Muscle layer of duodenum (tissue), 2 donors: Measurements from ENCODE around the gene AP5S1.

Source experiments
- H3K27ac ChIP-seq: one replicate; pipeline ENCODE4 v1.7.0; 2013; ENCODE audit warnings: mild to moderate bottlenecking, low read length
- H3K27me3 ChIP-seq: one replicate; pipeline ENCODE4 v1.7.0; 2013; ENCODE audit warnings: low read depth, mild to moderate bottlenecking, control low read depth, low read length
- H3K36me3 ChIP-seq, 2 donors: one replicate each; pipeline ENCODE4 v1.7.0; 2013; ENCODE audit warnings: low read length in 2 of 2, control low read depth in 1 of 2, mild to moderate bottlenecking in 1 of 2; ENCODE audit not compliant: insufficient read depth in 2 of 2, control insufficient read depth in 1 of 2
- H3K4me1 ChIP-seq, 2 donors: one replicate each; pipeline ENCODE4 v1.7.0; 2013; ENCODE audit warnings: low read length in 2 of 2, mild to moderate bottlenecking in 2 of 2, control low read depth in 1 of 2, moderate library complexity in 1 of 2; ENCODE audit not compliant: insufficient read depth in 2 of 2, control insufficient read depth in 1 of 2
- H3K4me3 ChIP-seq, 2 donors: one replicate each; pipeline ENCODE4 v1.7.0; 2013; ENCODE audit warnings: low read length in 2 of 2, low read depth in 1 of 2, mild to moderate bottlenecking in 1 of 2
- H3K9me3 ChIP-seq, 2 donors: one replicate each; pipeline ENCODE4 v1.7.0; 2013; ENCODE audit warnings: low read length in 2 of 2, control low read depth in 1 of 2, mild to moderate bottlenecking in 1 of 2; ENCODE audit not compliant: control insufficient read depth in 1 of 2
- donor health status: healthy.

The AP5S1 gene

DNA sequence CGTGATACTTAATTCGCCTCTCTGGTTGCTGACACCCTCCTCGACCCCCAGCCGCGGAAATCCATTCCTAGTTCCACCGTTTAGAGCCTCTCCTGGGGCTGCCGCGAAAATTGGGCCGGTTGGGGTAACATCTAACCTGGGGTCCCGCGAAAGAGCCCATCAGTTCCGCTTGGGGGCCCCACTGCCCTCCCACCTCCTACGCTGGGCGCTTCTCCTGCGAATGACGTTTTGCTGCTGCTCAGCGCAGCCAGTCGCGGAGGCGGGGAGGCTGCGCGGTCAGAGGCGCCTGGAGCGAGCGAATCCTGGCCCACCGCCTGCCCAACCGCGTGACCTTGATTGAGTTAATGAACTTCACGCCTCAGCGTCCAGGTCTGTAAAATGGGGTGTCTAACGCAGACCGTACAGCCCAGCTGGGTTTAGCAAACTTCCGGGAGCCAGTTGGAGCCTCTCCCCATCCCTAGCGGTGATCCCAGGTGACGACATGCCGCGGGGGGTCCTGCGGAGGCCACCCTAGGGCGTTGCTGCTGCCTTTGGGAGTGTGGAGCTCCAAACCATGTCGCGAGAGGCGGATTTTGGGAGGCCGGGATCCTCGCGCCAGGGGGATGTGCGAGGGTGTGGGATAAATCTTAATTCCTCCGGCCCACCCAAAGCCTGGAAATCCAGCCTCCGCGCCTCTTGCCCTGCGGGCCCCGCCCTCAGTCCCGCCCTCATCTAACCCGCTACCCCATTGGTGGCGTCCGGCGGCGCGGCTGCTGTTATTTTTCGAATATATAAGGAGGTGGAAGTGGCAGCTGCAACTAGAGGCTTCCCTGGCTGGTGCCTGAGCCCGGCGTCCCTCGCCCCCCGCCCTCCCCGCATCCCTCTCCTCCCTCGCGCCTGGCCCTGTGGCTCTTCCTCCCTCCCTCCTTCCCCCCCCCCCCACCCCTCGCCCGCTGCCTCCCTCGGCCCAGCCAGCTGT lies 24.6 kb upstream of the AP5S1 start, which contains the start of gene CDC25B:
Gene CDC25B, plus strand, starts transcription at position 800 of the 958 bp plus-strand sequence. CDS start 222 bp downstream, outside the sequence.
- Histone ChIP-seq H3K36me3 (peaks cover 0 to 11% of the 10 kb centered on the region in 2 donors), H3K27ac (peak within 1 kb of the TSS; percentile 96), H3K4me1 (peaks cover 20 to 49% of the 10 kb centered on the region in 2 donors), H3K4me3 (peak within 1 kb of the TSS; percentile 76 to 83), H3K27me3 (no peaks in the 10 kb centered on the region), H3K9me3 (no peaks in the 10 kb centered on the region)

- Histone ChIP-seq H3K27me3 (no peaks in the 10 kb centered on the region), H3K36me3 (peaks cover 6 to 19% of the 10 kb centered on the region in 2 donors), H3K4me1 (peaks cover 20 to 49% of the 10 kb centered on the region in 2 donors), H3K4me3 (peak overlapping the region; percentile 51 to 76), H3K9me3 (no peaks in the 10 kb centered on the region), H3K27ac (peak overlapping the region; percentile 86)
Observed at GRCh38 chr20:3796477-3797225, 23.7 kb upstream of the AP5S1 start.

- no peaks in the 10 kb centered on the region for H3K9me3 ChIP-seq
- peak overlapping the region; percentile 86 for H3K27ac ChIP-seq
- no peaks in the 10 kb centered on the region for H3K27me3 ChIP-seq
- H3K36me3 ChIP-seq, result peaks cover 9 to 25% of the 10 kb centered on the region in 2 donors
- H3K4me1 ChIP-seq, result peaks cover 20 to 49% of the 10 kb centered on the region in 2 donors
- H3K4me3 ChIP-seq, result peak overlapping the region; percentile 51 to 76
Observed at GRCh38 chr20:3797226-3797545, 23.2 kb upstream of the AP5S1 start.

DNA sequence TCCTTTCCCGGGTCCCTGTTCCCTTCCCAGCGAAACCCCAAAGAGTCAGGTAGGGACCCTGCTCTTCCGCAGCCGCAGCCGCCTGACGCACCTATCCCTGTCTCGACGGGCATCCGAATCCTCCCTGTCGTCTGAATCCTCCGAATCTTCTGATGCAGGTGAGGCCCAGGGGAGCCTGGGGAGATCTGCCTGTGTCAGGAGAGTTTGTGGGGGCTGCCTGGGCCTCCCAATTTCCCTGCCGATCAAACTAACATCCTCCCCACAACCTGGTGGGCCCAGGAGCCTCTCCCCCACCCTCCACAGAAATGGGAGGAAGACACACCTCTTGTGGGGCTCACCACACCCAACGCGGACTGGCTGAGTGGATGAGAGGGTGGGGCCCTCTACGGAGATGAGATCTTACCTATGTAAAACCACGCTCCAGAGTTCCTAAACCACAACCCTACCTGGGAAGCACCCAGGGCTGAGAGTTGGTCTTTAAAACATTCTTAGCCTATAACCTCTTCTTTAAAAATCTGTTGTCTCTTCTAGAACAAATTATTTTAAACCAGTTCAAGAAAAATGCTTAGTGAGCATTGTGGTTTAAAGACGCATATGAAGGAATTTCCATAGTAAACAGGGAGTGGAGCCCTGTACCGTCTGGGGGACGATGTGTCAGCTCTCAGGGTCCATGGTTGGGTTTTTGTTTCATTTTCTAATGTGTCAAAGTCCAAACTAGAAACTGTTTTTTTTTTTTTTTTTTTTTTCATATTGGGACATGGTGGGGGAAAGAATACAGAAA lies 22.6 kb upstream of the AP5S1 start:
- Histone ChIP-seq H3K9me3 (no peaks in the 10 kb centered on the region), H3K27ac (peak overlapping the region; percentile 86), H3K4me3 (peak overlapping the region; percentile 51 to 76), H3K36me3 (peaks cover 14 to 31% of the 10 kb centered on the region in 2 donors), H3K27me3 (no peaks in the 10 kb centered on the region), H3K4me1 (peaks cover 20 to 49% of the 10 kb centered on the region in 2 donors)

DNA sequence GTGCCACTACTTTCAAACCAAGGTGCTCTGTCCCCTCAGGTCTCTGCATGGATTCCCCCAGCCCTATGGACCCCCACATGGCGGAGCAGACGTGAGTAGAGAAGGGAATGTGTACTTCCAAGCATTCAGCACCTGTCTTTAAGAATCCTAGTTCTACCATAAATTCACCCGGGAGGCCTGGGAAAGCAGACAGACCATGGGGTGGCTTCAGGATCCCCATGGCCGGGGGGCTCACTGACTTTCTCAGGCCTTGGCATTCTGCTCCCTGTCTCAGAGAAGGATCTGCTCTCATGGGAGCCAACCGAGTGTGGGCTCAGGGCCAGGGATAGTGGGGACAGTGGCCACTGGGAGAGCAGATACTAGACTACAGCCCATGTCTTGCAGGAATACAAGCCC lies 22.0 kb upstream of the AP5S1 start:
- Histone ChIP-seq H3K4me3 (peak overlapping the region in 1 of 2 donors; percentile 51), H3K36me3 (peaks cover 17 to 37% of the 10 kb centered on the region in 2 donors), H3K9me3 (no peaks in the 10 kb centered on the region), H3K27me3 (no peaks in the 10 kb centered on the region), H3K27ac (peak overlapping the region; percentile 86), H3K4me1 (peaks cover 20 to 49% of the 10 kb centered on the region in 2 donors)

GRCh38 chr20:3798908-3799248 lies 21.5 kb upstream of the AP5S1 start:
- no peaks in the 10 kb centered on the region for H3K9me3 ChIP-seq
- no peak overlapping the region for H3K27ac ChIP-seq
- no peaks in the 10 kb centered on the region for H3K27me3 ChIP-seq
- H3K4me1 ChIP-seq, result peaks cover 20 to 49% of the 10 kb centered on the region in 2 donors
- H3K4me3 ChIP-seq, result no peak overlapping the region
- H3K36me3 ChIP-seq, result peaks cover 20 to 42% of the 10 kb centered on the region in 2 donors

DNA sequence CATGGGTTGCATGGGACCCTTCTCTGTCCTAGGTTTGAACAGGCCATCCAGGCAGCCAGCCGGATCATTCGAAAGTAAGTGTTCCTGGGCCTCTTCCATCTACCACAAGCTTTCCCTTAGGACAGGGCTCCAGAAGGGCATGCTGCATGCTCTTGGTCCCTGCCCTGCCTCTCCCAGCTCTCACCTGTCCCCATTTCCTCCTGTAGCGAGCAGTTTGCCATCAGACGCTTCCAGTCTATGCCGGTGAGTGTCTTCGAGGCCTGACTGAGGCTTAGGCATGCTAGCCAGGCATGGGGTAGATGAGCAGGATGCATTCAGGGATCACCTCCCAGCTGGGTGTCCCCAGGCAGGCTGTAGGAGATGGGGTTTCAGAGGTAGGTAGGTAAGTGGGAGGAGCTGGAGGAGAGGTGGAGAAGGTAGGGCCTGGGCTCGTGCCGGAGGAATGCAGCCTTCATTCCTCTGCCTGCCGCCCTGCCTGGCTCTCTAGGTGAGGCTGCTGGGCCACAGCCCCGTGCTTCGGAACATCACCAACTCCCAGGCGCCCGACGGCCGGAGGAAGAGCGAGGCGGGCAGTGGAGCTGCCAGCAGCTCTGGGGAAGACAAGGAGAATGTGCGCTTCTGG lies 20.0 kb upstream of the AP5S1 start:
- no peak overlapping the region for H3K4me3 ChIP-seq
- peaks cover 31 to 47% of the 10 kb centered on the region in 2 donors for H3K36me3 ChIP-seq
- no peaks in the 10 kb centered on the region for H3K9me3 ChIP-seq
- H3K4me1 ChIP-seq, result peaks cover 22 to 40% of the 10 kb centered on the region in 2 donors
- H3K27ac ChIP-seq, result no peak overlapping the region
- H3K27me3 ChIP-seq, result no peaks in the 10 kb centered on the region

- Histone ChIP-seq H3K27me3 (no peaks in the 10 kb centered on the region), H3K36me3 (peaks cover 34 to 45% of the 10 kb centered on the region in 2 donors), H3K4me3 (no peak overlapping the region), H3K9me3 (no peaks in the 10 kb centered on the region), H3K4me1 (peaks cover 26 to 44% of the 10 kb centered on the region in 2 donors), H3K27ac (no peak overlapping the region)
Observed at GRCh38 chr20:3800878-3801260, 19.5 kb upstream of the AP5S1 start.

- Histone ChIP-seq H3K4me1 (peaks cover 26 to 48% of the 10 kb centered on the region in 2 donors), H3K27me3 (no peaks in the 10 kb centered on the region), H3K27ac (no peak overlapping the region), H3K4me3 (no peak overlapping the region), H3K36me3 (peaks cover 34 to 44% of the 10 kb centered on the region in 2 donors), H3K9me3 (no peaks in the 10 kb centered on the region)
Observed at GRCh38 chr20:3801299-3801698, 19.0 kb upstream of the AP5S1 start.

GRCh38 chr20:3801846-3802245 lies 18.5 kb upstream of the AP5S1 start:
- H3K27ac ChIP-seq, result no peak overlapping the region

More at GRCh38 chr20:3801846-3802245, 18.5 kb upstream of the AP5S1 start:
- H3K36me3 ChIP-seq, result peaks cover 34 to 44% of the 10 kb centered on the region in 2 donors
- H3K9me3 ChIP-seq, result no peaks in the 10 kb centered on the region
- peaks cover 27 to 48% of the 10 kb centered on the region in 2 donors for H3K4me1 ChIP-seq
- H3K4me3 ChIP-seq, result no peak overlapping the region
- no peaks in the 10 kb centered on the region for H3K27me3 ChIP-seq
